Smooth muscle cell (in vitro differentiated cells): Measurements from ENCODE around the gene ZSCAN5A. TPM values are rescaled to one million over a fixed set of nuclear protein-coding genes. Genes with fewer than 3 reads are reported as not detected.

ENCODE experiments used
- DNase-seq: peaks from one replicate; lab custom pipeline; 2025; ENCODE audit not compliant: unreplicated experiment; lab: John Stamatoyannopoulos, UW
- H2AFZ ChIP-seq: fragments of 200-600 bp; sonication (generic); 2 replicates; pipeline ENCODE4 v1.6.0; 2016; ENCODE audit warnings: antibody characterized with exemption, low read depth, mild to moderate bottlenecking
- H3F3A ChIP-seq: fragments of 200-600 bp; sonication (generic); 2 replicates; pipeline ENCODE4 v1.6.0; 2017; ENCODE audit warnings: antibody characterized with exemption, low read depth
- H3K27ac ChIP-seq: fragments of 200-600 bp; sonication (generic); 2 replicates; pipeline ENCODE4 v1.5.1; 2016; ENCODE audit warnings: low read depth, mild to moderate bottlenecking
- H3K27me3 ChIP-seq: fragments of 200-600 bp; sonication (generic); 2 replicates; pipeline ENCODE4 v1.6.1; 2016; ENCODE audit warnings: low read depth, mild to moderate bottlenecking
- H3K36me3 ChIP-seq: fragments of 200-600 bp; sonication (generic); 2 replicates; pipeline ENCODE4 v1.5.1; 2016; ENCODE audit warnings: low read depth
- H3K4me1 ChIP-seq: fragments of 200-600 bp; sonication (generic); 2 replicates; pipeline ENCODE4 v1.5.1; 2016; ENCODE audit warnings: low read depth
- H3K4me2 ChIP-seq: fragments of 200-600 bp; sonication (generic); 2 replicates; pipeline ENCODE4 v1.6.0; 2016; ENCODE audit warnings: mild to moderate bottlenecking
- H3K4me3 ChIP-seq: fragments of 200-600 bp; sonication (generic); 2 replicates; pipeline ENCODE4 v1.5.1; 2016; ENCODE audit warnings: mild to moderate bottlenecking
- H3K79me2 ChIP-seq: fragments of 200-600 bp; sonication (generic); 2 replicates; pipeline ENCODE4 v1.6.0; 2016; ENCODE audit warnings: low read depth, mild to moderate bottlenecking
- H3K9ac ChIP-seq: fragments of 200-600 bp; sonication (generic); 2 replicates; pipeline ENCODE4 v1.6.0; 2016; ENCODE audit warnings: low read depth
- H3K9me3 ChIP-seq: fragments of 200-600 bp; sonication (generic); replicated peaks from 2 replicates; pipeline ENCODE4 v1.5.1; 2016; ENCODE audit warnings: low read depth
- H4K20me1 ChIP-seq: fragments of 200-600 bp; sonication (generic); 2 replicates; pipeline ENCODE4 v1.6.0; 2016; ENCODE audit warnings: low read depth
- WGBS: methylation state at CpG from one replicate; pipeline ENCODE4 v1.1.7; 2016; ENCODE audit warnings: low lambda C conversion rate; 5-methylcytosine and 5-hydroxymethylcytosine counted together
- polyA plus RNA-seq: library from polyadenylated mRNA; unstranded; fragments of >200 nt; fragmentation: Nextera tagmentation; extraction: Ambion mirVana; gene quantifications from 2 replicates; pipeline ENCODE4 v1.2.1, GENCODE V29; 2016
- total RNA-seq: library from RNA; depleted of rRNA; stranded (reverse); fragments of >200 nt; gene quantifications from 2 replicates; pipeline ENCODE4 v1.2.3, GENCODE V29; 2014
- TF ChIP-seq, protein P1 (sequence below): fragments of 200-600 bp; sonication (generic); IDR thresholded peaks from 2 replicates; pipeline ENCODE4 v1.5.1; 2017; ENCODE audit warnings: borderline replicate concordance, mild to moderate bottlenecking, antibody characterized with exemption; ENCODE audit not compliant: insufficient read depth, poor library complexity, severe bottlenecking

ZSCAN5A gene
- total and polyA plus RNA-seq, 2 experiments from 2014 or later: 4.7 to 5.3 TPM

DNA sequence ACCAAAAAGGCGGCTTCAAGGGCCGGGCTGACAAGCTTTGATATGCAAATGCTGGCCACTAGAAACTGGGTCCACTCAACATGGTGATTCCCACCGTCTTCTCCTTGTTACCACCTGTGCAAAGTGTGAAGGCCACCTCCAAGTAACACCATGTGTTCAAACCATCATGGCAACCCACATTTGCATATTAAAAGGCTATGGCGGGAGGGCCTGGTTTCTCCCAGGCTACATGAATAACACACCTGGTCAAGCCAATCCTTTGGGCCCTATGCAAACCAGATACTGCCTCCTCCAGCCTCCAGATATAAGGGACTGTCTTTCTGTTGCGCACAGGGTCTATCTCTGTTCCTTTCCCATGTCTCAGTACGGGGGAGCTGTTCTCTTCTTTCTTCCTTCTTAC is 36.6 kb upstream of the ZSCAN5A start:
- no peaks in the 10 kb centered on the region for H3K36me3 ChIP-seq
- no peaks in the 10 kb centered on the region for H3K4me1 ChIP-seq
- TF ChIP-seq, protein P1, sequence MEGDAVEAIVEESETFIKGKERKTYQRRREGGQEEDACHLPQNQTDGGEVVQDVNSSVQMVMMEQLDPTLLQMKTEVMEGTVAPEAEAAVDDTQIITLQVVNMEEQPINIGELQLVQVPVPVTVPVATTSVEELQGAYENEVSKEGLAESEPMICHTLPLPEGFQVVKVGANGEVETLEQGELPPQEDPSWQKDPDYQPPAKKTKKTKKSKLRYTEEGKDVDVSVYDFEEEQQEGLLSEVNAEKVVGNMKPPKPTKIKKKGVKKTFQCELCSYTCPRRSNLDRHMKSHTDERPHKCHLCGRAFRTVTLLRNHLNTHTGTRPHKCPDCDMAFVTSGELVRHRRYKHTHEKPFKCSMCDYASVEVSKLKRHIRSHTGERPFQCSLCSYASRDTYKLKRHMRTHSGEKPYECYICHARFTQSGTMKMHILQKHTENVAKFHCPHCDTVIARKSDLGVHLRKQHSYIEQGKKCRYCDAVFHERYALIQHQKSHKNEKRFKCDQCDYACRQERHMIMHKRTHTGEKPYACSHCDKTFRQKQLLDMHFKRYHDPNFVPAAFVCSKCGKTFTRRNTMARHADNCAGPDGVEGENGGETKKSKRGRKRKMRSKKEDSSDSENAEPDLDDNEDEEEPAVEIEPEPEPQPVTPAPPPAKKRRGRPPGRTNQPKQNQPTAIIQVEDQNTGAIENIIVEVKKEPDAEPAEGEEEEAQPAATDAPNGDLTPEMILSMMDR: no peak
- H4K20me1 ChIP-seq: no peaks in the 10 kb centered on the region
- no peaks in the 10 kb centered on the region for H3K79me2 ChIP-seq
- H3K27me3 ChIP-seq: no peaks in the 10 kb centered on the region
- no peak overlapping the region for H3K27ac ChIP-seq
- no peak overlapping the region for H2AFZ ChIP-seq
- 64% methylated on average over 6 of the region's 6 CpGs for WGBS
- H3K4me3 ChIP-seq: no peak overlapping the region
- DNase-seq: no peak
- no peaks in the 10 kb centered on the region for H3F3A ChIP-seq
- H3K4me2 ChIP-seq: no peak overlapping the region
- no peak overlapping the region for H3K9ac ChIP-seq
- H3K9me3 ChIP-seq: no peaks in the 10 kb centered on the region

DNA sequence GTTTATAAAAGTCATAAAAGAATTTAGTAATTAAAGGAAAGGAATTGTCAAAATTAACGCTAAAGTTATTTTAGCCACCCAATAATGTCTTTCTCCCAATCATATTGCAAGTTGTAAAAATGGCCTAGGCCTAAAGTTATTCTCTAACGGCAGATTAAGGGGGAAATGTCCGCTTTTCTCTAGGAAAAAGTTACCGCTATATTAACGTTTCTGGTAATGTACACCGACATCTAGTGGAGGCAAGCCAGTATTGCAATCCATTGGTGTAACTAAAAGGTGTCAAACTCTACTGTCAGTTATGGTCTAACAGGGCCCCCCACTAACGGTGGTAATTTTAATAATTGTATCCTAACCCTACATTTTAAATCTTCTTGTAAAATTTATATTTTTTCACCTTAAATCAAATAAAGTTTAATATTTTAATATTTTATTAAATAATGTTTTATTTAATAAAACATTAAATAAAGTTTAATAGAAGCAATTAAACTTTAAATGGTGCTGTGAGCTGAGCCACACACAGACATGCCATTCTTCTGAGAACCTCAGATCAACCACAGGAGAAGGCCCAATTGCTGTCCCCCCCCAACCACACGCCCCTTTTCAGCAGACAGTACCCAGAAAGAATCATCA is 35.9 kb upstream of the ZSCAN5A start:
- H4K20me1 ChIP-seq: no peaks in the 10 kb centered on the region
- no peak for DNase-seq
- no peaks in the 10 kb centered on the region for H3K9me3 ChIP-seq
- H3K4me1 ChIP-seq: no peaks in the 10 kb centered on the region
- H3F3A ChIP-seq: no peaks in the 10 kb centered on the region
- no peak overlapping the region for H2AFZ ChIP-seq
- no peaks in the 10 kb centered on the region for H3K27me3 ChIP-seq
- no peak overlapping the region for H3K4me2 ChIP-seq
- H3K79me2 ChIP-seq: no peaks in the 10 kb centered on the region
- H3K4me3 ChIP-seq: no peak overlapping the region
- TF ChIP-seq, protein P1: peak; percentile 77
- no peaks in the 10 kb centered on the region for H3K36me3 ChIP-seq
- H3K9ac ChIP-seq: no peak overlapping the region
- 22% methylated on average over 8 of the region's 8 CpGs for WGBS
- H3K27ac ChIP-seq: no peak overlapping the region

DNA sequence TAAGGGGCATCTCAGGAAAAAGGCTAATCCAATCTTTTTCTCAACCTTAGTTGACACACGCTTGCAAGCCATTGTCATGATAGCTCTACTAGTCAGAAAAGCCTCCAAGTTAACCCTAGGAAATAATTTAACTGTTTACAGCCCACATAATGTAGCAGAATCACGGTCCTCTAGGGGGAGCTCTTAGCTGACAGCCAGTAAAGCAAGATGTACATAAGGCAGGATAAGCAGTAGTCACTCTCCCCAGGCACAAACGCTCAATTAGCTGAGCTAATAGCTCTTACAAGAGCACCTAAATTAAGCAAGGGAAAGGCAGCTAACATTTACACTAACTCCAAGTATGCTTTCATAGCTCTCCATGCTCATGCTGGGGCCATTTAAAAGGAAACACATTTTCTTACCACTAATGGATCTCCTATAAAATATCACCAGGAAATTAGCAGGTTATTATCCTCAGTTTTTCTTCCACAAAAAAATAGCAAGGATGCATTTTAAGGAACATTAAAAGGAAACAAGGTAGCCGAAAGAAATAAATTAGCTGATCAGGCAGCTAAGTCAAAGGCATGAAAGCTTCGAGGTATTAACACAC is 33.7 kb upstream of the ZSCAN5A start:
- no peak for DNase-seq
- Histone ChIP-seq H3K79me2 (no peaks in the 10 kb centered on the region), H2AFZ (no peak overlapping the region), H3K9me3 (no peaks in the 10 kb centered on the region), H3K4me1 (no peaks in the 10 kb centered on the region), H3K9ac (no peak overlapping the region), H3K27me3 (no peaks in the 10 kb centered on the region), H3K4me2 (no peak overlapping the region), H4K20me1 (no peaks in the 10 kb centered on the region), H3K36me3 (no peaks in the 10 kb centered on the region), H3K27ac (no peak overlapping the region), H3F3A (no peaks in the 10 kb centered on the region), H3K4me3 (no peak overlapping the region)
- 64% methylated on average over 5 of the region's 5 CpGs for WGBS
- TF ChIP-seq, protein P1: peak; percentile 21

DNA sequence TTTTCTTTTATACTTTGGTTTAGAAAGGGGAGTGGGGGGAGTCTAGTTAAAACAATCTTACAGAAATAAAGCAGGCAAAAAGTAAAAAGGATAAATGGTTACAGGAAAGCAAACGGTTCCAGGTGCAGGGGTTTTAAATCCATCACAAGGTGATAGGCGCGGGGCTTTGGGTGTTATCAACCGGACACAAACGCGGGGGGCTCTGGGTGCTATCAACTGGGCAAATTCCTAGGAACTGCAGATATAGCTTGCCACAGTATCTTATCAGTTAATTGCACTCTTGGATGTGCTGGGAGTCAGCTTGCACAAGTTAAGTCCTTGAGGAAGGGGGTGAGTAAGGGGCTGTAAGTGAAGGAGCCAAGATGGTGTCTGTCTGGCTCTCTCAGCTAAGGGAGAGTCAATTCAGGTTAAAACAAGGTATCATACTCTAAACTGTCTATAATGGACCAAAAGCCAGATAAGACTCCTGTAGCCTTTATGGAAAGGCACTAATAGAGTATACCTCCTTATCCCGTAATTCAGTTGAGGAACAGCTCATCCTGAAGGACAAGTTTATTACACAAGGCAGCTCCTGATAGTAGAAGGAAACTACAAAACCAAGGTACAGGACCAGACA is 32.6 kb upstream of the ZSCAN5A start:
- no peak overlapping the region for H3K4me2 ChIP-seq
- H2AFZ ChIP-seq: no peak overlapping the region
- TF ChIP-seq, protein P1: no peak
- H3K79me2 ChIP-seq: no peaks in the 10 kb centered on the region
- 88% methylated on average over 7 of the region's 7 CpGs for WGBS
- no peak for DNase-seq
- H3K4me1 ChIP-seq: no peaks in the 10 kb centered on the region
- H3K9ac ChIP-seq: no peak overlapping the region
- H3K9me3 ChIP-seq: no peaks in the 10 kb centered on the region
- no peak overlapping the region for H3K4me3 ChIP-seq
- H3K27ac ChIP-seq: no peak overlapping the region
- H3K36me3 ChIP-seq: no peaks in the 10 kb centered on the region
- H4K20me1 ChIP-seq: no peaks in the 10 kb centered on the region
- H3K27me3 ChIP-seq: no peaks in the 10 kb centered on the region
- no peaks in the 10 kb centered on the region for H3F3A ChIP-seq
